ENCODE data around the gene CAMKK2. TPM values are rescaled to one million over a fixed set of nuclear protein-coding genes. Genes with fewer than 3 reads are reported as not detected.

CAMKK2 gene
- total and polyA plus RNA-seq, 2 of the 13 experiments (the other 11 are each of a cell fraction or from before 2014, with no cell fraction given) = 18.8 to 20.0 TPM

- Histone ChIP-seq H3K36me3 (replicated peaks in 1 of 2; ENCODE audit: control insufficient read depth in 1 of 2, insufficient read depth in 2 of 2, low read length in 2 of 2) (peaks cover 9 to 18% of the 10 kb centered on the region in 2 experiments; a peak in 3 of 5 replicates), H3K4me3 (replicated peaks in 1 of 3; ENCODE audit: insufficient read depth in 1 of 3, low read depth in 2 of 3, low read length in 3 of 3) (no peak overlapping the region), H3K27ac (ENCODE audit: extremely low read length, insufficient read depth, low read length) (no peak overlapping the region), H3K4me2 (ENCODE audit: low read depth, low read length) (no peak overlapping the region), H3K79me2 (ENCODE audit: insufficient read depth, low read length) (peaks cover 4% of the 10 kb centered on the region), H3K4me1 (ENCODE audit: insufficient read depth, low read length) (no peaks in the 10 kb centered on the region), H3K27me3 (ENCODE audit: control insufficient read depth in 1 of 2, insufficient read depth in 2 of 2, low read length in 2 of 2) (no peaks in the 10 kb centered on the region), H3K9ac (ENCODE audit: insufficient read depth, low read depth, low read length) (no peak overlapping the region), H3K9me3 (ENCODE audit: low read length) (no peaks in the 10 kb centered on the region), H4K20me1 (ENCODE audit: insufficient read depth, low read length) (no peaks in the 10 kb centered on the region), H2AFZ (ENCODE audit: low read length) (no peak overlapping the region)
- intact Hi-C loops (cut with micrococcal nuclease; ENCODE audit: unreplicated experiment) (no loop called here), in situ Hi-C loops (cut with HindIII; ENCODE audit: extremely low pct_ligation_motif_present, low pct_unique_long_range_greater_than_20kb) (no loop called here)
- TF ChIP-seq TBL1XR1 (IDR thresholded peaks at IDR 0.05; ENCODE audit: borderline replicate concordance, low read length, partially characterized antibody) (no peak), ZNF672 (CRISPR knock-in tag; IDR thresholded peaks at IDR 0.05) (no peak), PHF21A (CRISPR knock-in tag; IDR thresholded peaks at IDR 0.05) (no peak), ZNF17 (CRISPR knock-in tag; IDR thresholded peaks at IDR 0.05) (no peak), AKAP8 (CRISPR knock-in tag; IDR thresholded peaks at IDR 0.05) (no peak), CCDC6 (CRISPR knock-in tag; IDR thresholded peaks at IDR 0.05) (no peak), SRY (CRISPR knock-in tag; IDR thresholded peaks at IDR 0.05) (no peak), ZNF775 (CRISPR knock-in tag; IDR thresholded peaks at IDR 0.05; ENCODE audit: borderline replicate concordance) (no peak), CREBL2 (CRISPR knock-in tag; IDR thresholded peaks at IDR 0.05; ENCODE audit: borderline replicate concordance) (no peak)
- BruUV-seq (replicated peaks) = no TSS peak
- FAIRE-seq = no peak
- CTCF ChIA-PET (ENCODE audit: low intra/inter-chr PET ratio, low total read pairs) = no interaction called here
- no peak for DNase-seq (ENCODE audit: low spot score)
- WGBS (ENCODE audit: low lambda C conversion rate) = 91% methylated on average over 6 of the region's 6 CpGs
- POLR2A ChIA-PET = no interaction called here
- no peak for ATAC-seq
These were observed 19.1 kb downstream of the CAMKK2 start for GRCh38 chr12:121277374-121277759.
